ENCODE measurements around the gene ESPNL.
"Not testable (repeated sequence)": the region's sequence is repeated elsewhere in the genome, so short reads cannot be mapped to it uniquely, and the experiment has no call there.

The ESPNL gene

GRCh38 chr2:238113611-238114010 lies 13.5 kb downstream of the ESPNL start:
- H3K4me1 ChIP-seq (ENCODE audit: control insufficient read depth, low read length), result peaks cover 13% of the 10 kb centered on the region
- H3K79me2 ChIP-seq (ENCODE audit: control insufficient read depth, low read length), result no peaks in the 10 kb centered on the region
- H3K27ac ChIP-seq (ENCODE audit: low read depth, low read length), result no peak overlapping the region
- no peaks in the 10 kb centered on the region for H3K36me3 ChIP-seq (ENCODE audit: control insufficient read depth, low read length)
- peaks cover 7% of the 10 kb centered on the region; the same call in 1 of the 2 replicates for H3K27me3 ChIP-seq (ENCODE audit: control insufficient read depth, low read length)
- peaks cover 10% of the 10 kb centered on the region for H3F3A ChIP-seq (ENCODE audit: control insufficient read depth, insufficient read depth)
- no peaks in the 10 kb centered on the region for H4K20me1 ChIP-seq (ENCODE audit: control insufficient read depth, insufficient read depth, low read depth, low read length)
- H3K9me3 ChIP-seq (ENCODE audit: control insufficient read depth, insufficient read depth, low read length), result 0 out of 2 replicates have a peak, but pooled peaks cover 5% of the 10 kb centered on the region
- H3K4me2 ChIP-seq (ENCODE audit: low read length), result no peak overlapping the region
- no peak overlapping the region for H3K4me3 ChIP-seq (ENCODE audit: low read length)
- TF ChIP-seq EZH2phosphoT487 (IDR thresholded peaks at IDR 0.05; ENCODE audit: borderline replicate concordance, low read length), result no peak
- TF ChIP-seq CTCF (IDR thresholded peaks at IDR 0.05; ENCODE audit: low read depth, low read length, poor library complexity, severe bottlenecking), result no peak
- no peaks in the 10 kb centered on the region for H3K9me2 ChIP-seq (replicated peaks; ENCODE audit: control insufficient read depth, low read length)

GRCh38 chr2:238114331-238114841 lies 14.2 kb downstream of the ESPNL start:
- no peak overlapping the region for H3K4me2 ChIP-seq (ENCODE audit: low read length)
- no peak overlapping the region for H3K27ac ChIP-seq (ENCODE audit: low read depth, low read length)
- peaks cover 4% of the 10 kb centered on the region for H3F3A ChIP-seq (ENCODE audit: control insufficient read depth, insufficient read depth)
- H3K4me1 ChIP-seq (ENCODE audit: control insufficient read depth, low read length), result peaks cover 6% of the 10 kb centered on the region
- 0 out of 2 replicates have a peak, but pooled peaks cover 5% of the 10 kb centered on the region for H3K9me3 ChIP-seq (ENCODE audit: control insufficient read depth, insufficient read depth, low read length)
- H3K4me3 ChIP-seq (ENCODE audit: low read length), result no peak overlapping the region
- no peaks in the 10 kb centered on the region for H3K36me3 ChIP-seq (ENCODE audit: control insufficient read depth, low read length)
- H3K9me2 ChIP-seq (replicated peaks; ENCODE audit: control insufficient read depth, low read length), result no peaks in the 10 kb centered on the region
- H3K79me2 ChIP-seq (ENCODE audit: control insufficient read depth, low read length), result no peaks in the 10 kb centered on the region
- peaks cover 15% of the 10 kb centered on the region; the same call in 1 of the 2 replicates for H3K27me3 ChIP-seq (ENCODE audit: control insufficient read depth, low read length)
- no peaks in the 10 kb centered on the region for H4K20me1 ChIP-seq (ENCODE audit: control insufficient read depth, insufficient read depth, low read depth, low read length)
- TF ChIP-seq EZH2phosphoT487 (IDR thresholded peaks at IDR 0.05; ENCODE audit: borderline replicate concordance, low read length) (no peak), CTCF (IDR thresholded peaks at IDR 0.05; ENCODE audit: low read depth, low read length, poor library complexity, severe bottlenecking) (no peak)

GRCh38 chr2:238114851-238115660 lies 14.9 kb downstream of the ESPNL start:
- Histone ChIP-seq H3F3A (ENCODE audit: control insufficient read depth, insufficient read depth) (0 out of 2 replicates have a peak, but pooled peaks cover 3% of the 10 kb centered on the region), H3K4me1 (ENCODE audit: control insufficient read depth, low read length) (peaks cover 4% of the 10 kb centered on the region; the same call in 1 of the 2 replicates), H3K27me3 (ENCODE audit: control insufficient read depth, low read length) (peaks cover 20% of the 10 kb centered on the region), H3K4me3 (ENCODE audit: low read length) (no peak overlapping the region), H3K27ac (ENCODE audit: low read depth, low read length) (no peak overlapping the region), H3K9me3 (ENCODE audit: control insufficient read depth, insufficient read depth, low read length) (0 out of 2 replicates have a peak, but pooled peaks cover 5% of the 10 kb centered on the region), H3K36me3 (ENCODE audit: control insufficient read depth, low read length) (no peaks in the 10 kb centered on the region), H3K4me2 (ENCODE audit: low read length) (no peak overlapping the region), H4K20me1 (ENCODE audit: control insufficient read depth, insufficient read depth, low read depth, low read length) (no peaks in the 10 kb centered on the region), H3K9me2 (replicated peaks; ENCODE audit: control insufficient read depth, low read length) (no peaks in the 10 kb centered on the region), H3K79me2 (ENCODE audit: control insufficient read depth, low read length) (no peaks in the 10 kb centered on the region)
- TF ChIP-seq EZH2phosphoT487 (IDR thresholded peaks at IDR 0.05; ENCODE audit: borderline replicate concordance, low read length) (no peak), CTCF (IDR thresholded peaks at IDR 0.05; ENCODE audit: low read depth, low read length, poor library complexity, severe bottlenecking) (no peak)

- H3K9me2 ChIP-seq (replicated peaks; ENCODE audit: control insufficient read depth, low read length); H4K20me1 ChIP-seq (ENCODE audit: control insufficient read depth, insufficient read depth, low read depth, low read length); H3K4me2 ChIP-seq (ENCODE audit: low read length); H3K79me2 ChIP-seq (ENCODE audit: control insufficient read depth, low read length); H3K27ac ChIP-seq (ENCODE audit: low read depth, low read length); H3K4me3 ChIP-seq (ENCODE audit: low read length); H3F3A ChIP-seq (ENCODE audit: control insufficient read depth, insufficient read depth); H3K4me1 ChIP-seq (ENCODE audit: control insufficient read depth, low read length); H3K9me3 ChIP-seq (ENCODE audit: control insufficient read depth, insufficient read depth, low read length); H3K36me3 ChIP-seq (ENCODE audit: control insufficient read depth, low read length): not testable (repeated sequence)
- peaks cover 22% of the 10 kb centered on the region for H3K27me3 ChIP-seq (ENCODE audit: control insufficient read depth, low read length)
Measured at GRCh38 chr2:238115709-238116108, 15.6 kb downstream of the ESPNL start.

Measured in DOHH2 (cell line).